ENCODE results near the gene MGARP. TPM values are rescaled to one million over a fixed set of nuclear protein-coding genes. Genes with fewer than 3 reads are reported as not detected.
"Not testable (repeated sequence)": the region's sequence is repeated elsewhere in the genome, so short reads cannot be mapped to it uniquely, and the experiment has no call there.

Gene MGARP
- polyA plus RNA-seq, 1 donor from 2014 or later, result 1.3 TPM

DNA sequence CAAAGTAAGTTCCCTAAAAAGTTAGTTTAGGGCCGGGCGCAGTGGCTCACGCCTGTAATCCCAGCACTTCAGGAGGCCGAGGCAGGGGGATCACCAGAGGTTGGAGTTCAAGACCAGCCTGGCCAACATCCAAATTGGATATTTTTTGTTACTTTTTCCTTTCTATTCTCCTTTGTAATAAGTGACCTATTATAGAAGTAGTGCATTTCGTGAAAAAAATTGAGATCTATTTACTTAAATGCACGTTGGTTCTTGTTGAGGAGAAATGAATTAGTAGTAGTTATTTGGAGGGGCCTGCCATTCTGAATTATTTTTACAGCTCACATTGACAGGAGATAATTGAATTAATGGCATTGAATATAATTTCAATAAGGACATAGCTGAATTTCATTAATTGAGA lies 44.6 kb upstream of the MGARP start:
- no peaks in the 10 kb centered on the region for H4K20me1 ChIP-seq (ENCODE audit: insufficient read depth)
- no peaks in the 10 kb centered on the region for H3K9me3 ChIP-seq (ENCODE audit: low read length)
- no peaks in the 10 kb centered on the region for H3K9me2 ChIP-seq (ENCODE audit: insufficient read depth, low read length)
- H3K4me3 ChIP-seq (ENCODE audit: low read length), result no peak overlapping the region
- no peaks in the 10 kb centered on the region for H3K27me3 ChIP-seq (ENCODE audit: insufficient read depth, low read depth, low read length)
- H3K27ac ChIP-seq (ENCODE audit: low read length), result no peak overlapping the region
- no peak overlapping the region for H3K9ac ChIP-seq (ENCODE audit: low read length)
- H3K79me2 ChIP-seq (replicated peaks; ENCODE audit: insufficient read depth, low read length), result peaks cover 56% of the 10 kb centered on the region
- no peak overlapping the region for H3K4me2 ChIP-seq (ENCODE audit: low read length)
- H3F3A ChIP-seq (ENCODE audit: insufficient read depth, low read length, poor library complexity, severe bottlenecking), result no peaks in the 10 kb centered on the region
- H2AFZ ChIP-seq (ENCODE audit: low read depth, low read length), result no peak overlapping the region
- no peaks in the 10 kb centered on the region for H3K36me3 ChIP-seq (ENCODE audit: insufficient read depth, low read length)
- TF ChIP-seq POLR2AphosphoS5 (IDR thresholded peaks at IDR 0.05), result no peak
- TF ChIP-seq TAF1 (IDR thresholded peaks at IDR 0.05; ENCODE audit: low read depth), result no peak
- TF ChIP-seq RAD21 (conservative IDR thresholded peaks at IDR 0.05), result no peak
- no peak for TF ChIP-seq EZH2 (IDR thresholded peaks at IDR 0.05; ENCODE audit: borderline replicate concordance, insufficient read depth, low read length, poor library complexity, severe bottlenecking)
- TF ChIP-seq, protein P1, sequence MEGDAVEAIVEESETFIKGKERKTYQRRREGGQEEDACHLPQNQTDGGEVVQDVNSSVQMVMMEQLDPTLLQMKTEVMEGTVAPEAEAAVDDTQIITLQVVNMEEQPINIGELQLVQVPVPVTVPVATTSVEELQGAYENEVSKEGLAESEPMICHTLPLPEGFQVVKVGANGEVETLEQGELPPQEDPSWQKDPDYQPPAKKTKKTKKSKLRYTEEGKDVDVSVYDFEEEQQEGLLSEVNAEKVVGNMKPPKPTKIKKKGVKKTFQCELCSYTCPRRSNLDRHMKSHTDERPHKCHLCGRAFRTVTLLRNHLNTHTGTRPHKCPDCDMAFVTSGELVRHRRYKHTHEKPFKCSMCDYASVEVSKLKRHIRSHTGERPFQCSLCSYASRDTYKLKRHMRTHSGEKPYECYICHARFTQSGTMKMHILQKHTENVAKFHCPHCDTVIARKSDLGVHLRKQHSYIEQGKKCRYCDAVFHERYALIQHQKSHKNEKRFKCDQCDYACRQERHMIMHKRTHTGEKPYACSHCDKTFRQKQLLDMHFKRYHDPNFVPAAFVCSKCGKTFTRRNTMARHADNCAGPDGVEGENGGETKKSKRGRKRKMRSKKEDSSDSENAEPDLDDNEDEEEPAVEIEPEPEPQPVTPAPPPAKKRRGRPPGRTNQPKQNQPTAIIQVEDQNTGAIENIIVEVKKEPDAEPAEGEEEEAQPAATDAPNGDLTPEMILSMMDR (IDR thresholded peaks at IDR 0.05; ENCODE audit: poor library complexity, severe bottlenecking), result no peak
- TF ChIP-seq MXI1 (conservative IDR thresholded peaks at IDR 0.05; ENCODE audit: poor library complexity, severe bottlenecking), result no peak
- TF ChIP-seq EP300 (conservative IDR thresholded peaks at IDR 0.05; ENCODE audit: poor library complexity, severe bottlenecking), result no peak

DNA sequence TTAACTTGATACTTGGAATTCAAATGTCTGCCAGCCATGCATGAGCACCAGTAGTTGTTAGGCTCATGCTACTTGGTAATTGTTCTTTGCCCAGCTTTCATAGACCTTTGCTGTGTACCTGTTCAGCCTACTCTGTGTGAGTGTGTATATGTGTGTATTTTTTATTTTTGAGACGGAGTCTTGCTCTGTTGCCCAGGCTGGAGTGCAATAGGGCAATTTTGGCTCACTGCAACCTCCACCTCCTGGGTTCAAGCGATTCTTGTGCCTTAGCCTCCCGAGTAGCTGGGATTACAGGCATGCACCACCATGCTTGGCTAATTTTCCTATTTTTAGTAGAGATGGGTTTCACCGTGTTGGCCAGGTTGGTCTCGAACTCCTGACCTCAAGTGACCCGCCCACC lies 42.5 kb upstream of the MGARP start:
- H3K4me3 ChIP-seq (ENCODE audit: low read length); H2AFZ ChIP-seq (ENCODE audit: low read depth, low read length); H3F3A ChIP-seq (ENCODE audit: insufficient read depth, low read length, poor library complexity, severe bottlenecking); H4K20me1 ChIP-seq (ENCODE audit: insufficient read depth); H3K27me3 ChIP-seq (ENCODE audit: insufficient read depth, low read depth, low read length); H3K36me3 ChIP-seq (ENCODE audit: insufficient read depth, low read length); H3K4me2 ChIP-seq (ENCODE audit: low read length); H3K9me3 ChIP-seq (ENCODE audit: low read length); H3K9ac ChIP-seq (ENCODE audit: low read length); H3K27ac ChIP-seq (ENCODE audit: low read length); H3K9me2 ChIP-seq (ENCODE audit: insufficient read depth, low read length): not testable (repeated sequence)
- H3K79me2 ChIP-seq (replicated peaks; ENCODE audit: insufficient read depth, low read length), result peaks cover 59% of the 10 kb centered on the region

DNA sequence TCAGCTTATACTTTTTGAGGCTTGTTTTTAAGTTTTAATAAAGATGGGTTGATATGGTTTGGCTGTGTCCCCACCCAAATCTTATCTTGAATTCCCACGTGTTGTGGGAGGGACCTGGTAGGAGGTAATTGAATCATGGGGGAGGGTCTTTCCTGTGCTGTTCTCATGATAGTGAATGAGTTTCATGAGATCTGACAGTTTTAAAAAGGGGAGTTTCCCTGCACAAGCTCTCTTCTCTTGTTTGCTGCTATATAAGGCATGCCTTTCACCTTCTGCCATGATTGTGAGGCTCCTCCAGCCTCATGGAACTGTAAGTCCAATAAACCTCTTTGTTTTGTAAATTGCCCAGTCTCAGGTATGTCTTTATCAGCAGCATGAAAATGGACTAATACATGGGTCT lies 42.0 kb upstream of the MGARP start:
- H3K27me3 ChIP-seq (ENCODE audit: insufficient read depth, low read depth, low read length); H2AFZ ChIP-seq (ENCODE audit: low read depth, low read length); H3K36me3 ChIP-seq (ENCODE audit: insufficient read depth, low read length); H3K4me2 ChIP-seq (ENCODE audit: low read length); H3K4me3 ChIP-seq (ENCODE audit: low read length); H3K9me3 ChIP-seq (ENCODE audit: low read length); H3F3A ChIP-seq (ENCODE audit: insufficient read depth, low read length, poor library complexity, severe bottlenecking); H3K9ac ChIP-seq (ENCODE audit: low read length); H4K20me1 ChIP-seq (ENCODE audit: insufficient read depth); H3K27ac ChIP-seq (ENCODE audit: low read length); H3K9me2 ChIP-seq (ENCODE audit: insufficient read depth, low read length): not testable (repeated sequence)
- H3K79me2 ChIP-seq (replicated peaks; ENCODE audit: insufficient read depth, low read length), result peaks cover 62% of the 10 kb centered on the region

DNA sequence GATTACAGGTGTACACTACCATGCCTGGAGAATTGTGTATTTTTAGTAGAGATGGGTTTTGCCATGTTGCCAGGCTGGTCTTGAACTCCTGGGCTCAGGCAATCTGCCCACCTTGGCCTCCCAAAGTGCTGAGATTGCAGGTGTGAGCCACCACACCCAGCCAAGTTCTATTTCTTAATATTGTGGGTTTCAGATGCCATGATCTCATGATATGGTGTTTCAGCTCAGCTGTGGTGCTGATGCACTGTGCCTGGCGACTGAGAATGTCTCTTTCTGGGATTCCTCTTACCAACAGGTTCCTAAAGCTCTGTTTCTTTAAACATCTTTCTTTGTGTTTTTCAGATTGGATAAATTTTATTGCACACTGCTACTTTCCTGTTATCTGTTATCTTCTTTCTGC lies 39.5 kb upstream of the MGARP start:
- peaks cover 72% of the 10 kb centered on the region for H3K79me2 ChIP-seq (replicated peaks; ENCODE audit: insufficient read depth, low read length)
- no peak overlapping the region for H3K4me3 ChIP-seq (ENCODE audit: low read length)
- TF ChIP-seq TAF1 (IDR thresholded peaks at IDR 0.05; ENCODE audit: low read depth) (no peak), POLR2AphosphoS5 (IDR thresholded peaks at IDR 0.05) (no peak)
- TF ChIP-seq, protein P1 (IDR thresholded peaks at IDR 0.05; ENCODE audit: poor library complexity, severe bottlenecking), result no peak

More for the DNA sequence above, 39.5 kb upstream of the MGARP start:
- no peaks in the 10 kb centered on the region for H3K36me3 ChIP-seq (ENCODE audit: insufficient read depth, low read length)
- H3K4me2 ChIP-seq (ENCODE audit: low read length), result no peak overlapping the region
- no peak overlapping the region for H2AFZ ChIP-seq (ENCODE audit: low read depth, low read length)
- no peaks in the 10 kb centered on the region for H3F3A ChIP-seq (ENCODE audit: insufficient read depth, low read length, poor library complexity, severe bottlenecking)
- H4K20me1 ChIP-seq (ENCODE audit: insufficient read depth), result no peaks in the 10 kb centered on the region
- no peaks in the 10 kb centered on the region for H3K9me3 ChIP-seq (ENCODE audit: low read length)
- no peak overlapping the region for H3K9ac ChIP-seq (ENCODE audit: low read length)
- H3K9me2 ChIP-seq (ENCODE audit: insufficient read depth, low read length), result no peaks in the 10 kb centered on the region
- no peak overlapping the region for H3K27ac ChIP-seq (ENCODE audit: low read length)
- no peaks in the 10 kb centered on the region for H3K27me3 ChIP-seq (ENCODE audit: insufficient read depth, low read depth, low read length)
